ENCODE results near the gene PTPRM. TPM values are rescaled to one million over a fixed set of nuclear protein-coding genes. Genes with fewer than 3 reads are reported as not detected.

PTPRM gene
- polyA plus RNA-seq, 3 donors = 0.04 to 2.1 (median 0.66) TPM

DNA sequence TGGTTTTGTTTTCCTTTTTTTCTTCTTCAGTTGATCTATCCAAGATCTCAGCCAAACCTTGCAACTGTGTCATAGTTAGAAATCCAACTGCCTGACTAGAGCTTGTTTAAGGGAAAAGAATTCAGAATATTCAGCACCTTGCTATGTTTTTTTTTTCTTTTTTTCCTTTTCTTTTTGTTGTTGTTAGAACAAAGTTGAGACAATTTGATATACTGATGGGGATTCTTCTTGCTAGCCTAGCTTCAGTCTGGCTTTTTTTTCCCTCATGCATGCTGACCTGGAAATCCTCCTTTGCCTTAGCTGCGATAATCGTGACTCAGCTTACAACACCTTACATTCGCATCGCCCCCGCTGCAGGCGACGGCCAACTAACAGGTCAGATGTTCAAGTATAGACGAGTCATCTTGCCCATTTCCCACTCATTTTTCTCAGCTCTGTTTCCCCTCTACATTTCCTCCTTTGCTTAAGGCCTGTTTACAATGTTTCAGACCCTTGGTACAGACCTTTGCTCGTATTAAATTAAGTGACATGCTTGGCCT, 554.9 kb downstream of the PTPRM start:
- no peak overlapping the region for H3K9ac ChIP-seq (ENCODE audit: insufficient read depth, low read length, poor library complexity, severe bottlenecking)
- DNase-seq = no peak
- no peaks in the 10 kb centered on the region for H3K4me1 Mint-ChIP-seq
- H3K27me3 ChIP-seq (ENCODE audit: control insufficient read depth in 2 of 2, insufficient read depth in 2 of 2, low read length in 2 of 2) = no peaks in the 10 kb centered on the region
- H3K4me3 Mint-ChIP-seq = no peak overlapping the region
- no peak overlapping the region for H3K27ac Mint-ChIP-seq
- no peak overlapping the region for H3K27ac ChIP-seq (ENCODE audit: low read depth in 1 of 2, low read length in 2 of 2)
- no peak overlapping the region for H3K4me2 ChIP-seq (replicated peaks; ENCODE audit: extremely low read depth, low read length, poor library complexity, severe bottlenecking)
- H3K9me3 ChIP-seq (replicated peaks in 1 of 2; ENCODE audit: control insufficient read depth in 1 of 2, insufficient read depth in 1 of 2, low read length in 2 of 2) = no peaks in the 10 kb centered on the region
- H3K9me3 Mint-ChIP-seq = peaks cover 0 to 2% (median 0%) of the 10 kb centered on the region in 7 donors
- H3K27me3 Mint-ChIP-seq (ENCODE audit: low read depth in 3 of 3) = no peaks in the 10 kb centered on the region
- H4K20me1 ChIP-seq (ENCODE audit: insufficient read depth, low read length) = no peaks in the 10 kb centered on the region
- intact Hi-C loops (cut with micrococcal nuclease) = no loop called here
- H3K36me3 Mint-ChIP-seq = no peaks in the 10 kb centered on the region
- no peak overlapping the region for H2AFZ ChIP-seq (ENCODE audit: insufficient read depth, low read depth, low read length, poor library complexity, severe bottlenecking)
- WGBS (ENCODE audit: insufficient coverage) = 93% methylated on average over 8 of the region's 9 CpGs
- H3K4me1 ChIP-seq (ENCODE audit: control insufficient read depth in 1 of 2, insufficient read depth in 2 of 2, low read length in 2 of 2) = no peaks in the 10 kb centered on the region
- H3K4me3 ChIP-seq (replicated peaks in 1 of 3; ENCODE audit: low read depth in 2 of 3, low read length in 3 of 3) = no peak overlapping the region
- TF ChIP-seq, protein P1, sequence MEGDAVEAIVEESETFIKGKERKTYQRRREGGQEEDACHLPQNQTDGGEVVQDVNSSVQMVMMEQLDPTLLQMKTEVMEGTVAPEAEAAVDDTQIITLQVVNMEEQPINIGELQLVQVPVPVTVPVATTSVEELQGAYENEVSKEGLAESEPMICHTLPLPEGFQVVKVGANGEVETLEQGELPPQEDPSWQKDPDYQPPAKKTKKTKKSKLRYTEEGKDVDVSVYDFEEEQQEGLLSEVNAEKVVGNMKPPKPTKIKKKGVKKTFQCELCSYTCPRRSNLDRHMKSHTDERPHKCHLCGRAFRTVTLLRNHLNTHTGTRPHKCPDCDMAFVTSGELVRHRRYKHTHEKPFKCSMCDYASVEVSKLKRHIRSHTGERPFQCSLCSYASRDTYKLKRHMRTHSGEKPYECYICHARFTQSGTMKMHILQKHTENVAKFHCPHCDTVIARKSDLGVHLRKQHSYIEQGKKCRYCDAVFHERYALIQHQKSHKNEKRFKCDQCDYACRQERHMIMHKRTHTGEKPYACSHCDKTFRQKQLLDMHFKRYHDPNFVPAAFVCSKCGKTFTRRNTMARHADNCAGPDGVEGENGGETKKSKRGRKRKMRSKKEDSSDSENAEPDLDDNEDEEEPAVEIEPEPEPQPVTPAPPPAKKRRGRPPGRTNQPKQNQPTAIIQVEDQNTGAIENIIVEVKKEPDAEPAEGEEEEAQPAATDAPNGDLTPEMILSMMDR (IDR thresholded peaks at IDR 0.05) = no peak
- H3K36me3 ChIP-seq (replicated peaks in 1 of 2; ENCODE audit: control insufficient read depth in 1 of 2, insufficient read depth in 2 of 2, low read length in 2 of 2) = no peaks in the 10 kb centered on the region
- H3K79me2 ChIP-seq (ENCODE audit: insufficient read depth, low read length) = no peaks in the 10 kb centered on the region

DNA sequence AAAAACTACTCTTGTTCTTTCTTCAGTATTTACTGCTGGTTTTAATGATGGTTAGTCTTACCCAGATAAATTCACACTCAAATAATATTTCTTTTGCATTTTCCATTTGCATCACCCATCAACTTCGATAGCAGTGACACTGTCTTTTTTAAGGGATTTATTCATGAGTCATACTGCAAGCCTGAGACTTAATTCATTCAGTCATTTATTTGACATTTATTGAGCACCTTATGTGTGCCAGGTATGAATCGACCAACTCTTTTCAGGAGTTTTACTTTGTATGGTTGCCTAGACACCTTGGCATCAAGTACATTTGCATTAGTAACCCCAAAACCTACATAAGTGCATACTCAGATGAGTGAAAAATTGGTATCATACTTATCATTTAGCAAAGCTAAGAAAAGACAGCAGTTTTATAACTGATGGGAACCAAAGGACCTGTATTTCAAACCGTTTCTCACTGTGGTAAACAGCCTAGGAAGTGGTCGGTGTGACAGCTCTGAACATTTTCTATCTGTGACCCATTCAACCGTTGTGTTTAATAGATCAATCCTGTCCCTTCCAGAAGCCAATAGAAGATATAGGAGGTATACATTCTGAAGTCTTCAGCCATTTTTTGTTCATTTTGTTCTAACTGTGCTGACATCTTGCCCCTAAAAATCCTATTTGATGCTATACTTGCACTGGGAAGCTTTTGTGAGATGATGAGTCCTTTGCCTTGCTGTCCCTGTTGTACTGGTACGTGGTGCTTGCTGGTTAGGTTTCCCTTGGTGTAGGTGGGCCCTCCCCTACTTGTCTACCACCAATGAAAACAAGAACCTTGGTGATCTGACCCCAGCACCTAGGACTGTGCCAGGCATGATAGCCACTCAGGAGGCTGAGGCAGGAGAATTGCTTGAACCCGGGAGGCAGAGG, 557.4 kb downstream of the PTPRM start:
- Mint-ChIP-seq H3K4me3 (no peak overlapping the region), H3K4me1 (no peaks in the 10 kb centered on the region), H3K36me3 (no peaks in the 10 kb centered on the region), H3K9me3 (peaks cover 0 to 2% (median 0%) of the 10 kb centered on the region in 7 donors), H3K27me3 (ENCODE audit: low read depth in 3 of 3) (no peaks in the 10 kb centered on the region), H3K27ac (no peak overlapping the region)
- TF ChIP-seq, protein P1 (IDR thresholded peaks at IDR 0.05) = no peak
- Histone ChIP-seq H3K9ac (ENCODE audit: insufficient read depth, low read length, poor library complexity, severe bottlenecking) (no peak overlapping the region), H3K27ac (ENCODE audit: low read depth in 1 of 2, low read length in 2 of 2) (no peak overlapping the region), H3K4me1 (ENCODE audit: control insufficient read depth in 1 of 2, insufficient read depth in 2 of 2, low read length in 2 of 2) (no peaks in the 10 kb centered on the region), H3K79me2 (ENCODE audit: insufficient read depth, low read length) (no peaks in the 10 kb centered on the region), H3K9me3 (replicated peaks in 1 of 2; ENCODE audit: control insufficient read depth in 1 of 2, insufficient read depth in 1 of 2, low read length in 2 of 2) (no peaks in the 10 kb centered on the region), H3K4me2 (replicated peaks; ENCODE audit: extremely low read depth, low read length, poor library complexity, severe bottlenecking) (no peak overlapping the region), H3K36me3 (replicated peaks in 1 of 2; ENCODE audit: control insufficient read depth in 1 of 2, insufficient read depth in 2 of 2, low read length in 2 of 2) (no peaks in the 10 kb centered on the region), H2AFZ (ENCODE audit: insufficient read depth, low read depth, low read length, poor library complexity, severe bottlenecking) (no peak overlapping the region), H3K27me3 (ENCODE audit: control insufficient read depth in 2 of 2, insufficient read depth in 2 of 2, low read length in 2 of 2) (no peaks in the 10 kb centered on the region), H3K4me3 (replicated peaks in 1 of 3; ENCODE audit: low read depth in 2 of 3, low read length in 3 of 3) (no peak overlapping the region), H4K20me1 (ENCODE audit: insufficient read depth, low read length) (no peaks in the 10 kb centered on the region)
- no peak for DNase-seq
- intact Hi-C loops (cut with micrococcal nuclease) = no loop called here
- 80% methylated on average over 1 of the region's 7 CpGs for WGBS (ENCODE audit: insufficient coverage)
